Mucosa of gallbladder (tissue), 1 donor: ENCODE results near the gene OTUD4. TPM values are rescaled to one million over a fixed set of nuclear protein-coding genes. Genes with fewer than 3 reads are reported as not detected.
"Not testable (repeated sequence)": the region's sequence is repeated elsewhere in the genome, so short reads cannot be mapped to it uniquely, and the experiment has no call there.

ENCODE experiments used
- DNase-seq: peaks from one replicate; pipeline ENCODE4 v3.0.0-alpha.2; 2020; ENCODE audit warnings: low spot score
- total RNA-seq: library from RNA; stranded (reverse); gene quantifications from one replicate; pipeline ENCODE4 v1.2.1, GENCODE V29; 2021
- donor health status: DM: no; HTN: no; CAD: no.

Gene OTUD4, protein sequence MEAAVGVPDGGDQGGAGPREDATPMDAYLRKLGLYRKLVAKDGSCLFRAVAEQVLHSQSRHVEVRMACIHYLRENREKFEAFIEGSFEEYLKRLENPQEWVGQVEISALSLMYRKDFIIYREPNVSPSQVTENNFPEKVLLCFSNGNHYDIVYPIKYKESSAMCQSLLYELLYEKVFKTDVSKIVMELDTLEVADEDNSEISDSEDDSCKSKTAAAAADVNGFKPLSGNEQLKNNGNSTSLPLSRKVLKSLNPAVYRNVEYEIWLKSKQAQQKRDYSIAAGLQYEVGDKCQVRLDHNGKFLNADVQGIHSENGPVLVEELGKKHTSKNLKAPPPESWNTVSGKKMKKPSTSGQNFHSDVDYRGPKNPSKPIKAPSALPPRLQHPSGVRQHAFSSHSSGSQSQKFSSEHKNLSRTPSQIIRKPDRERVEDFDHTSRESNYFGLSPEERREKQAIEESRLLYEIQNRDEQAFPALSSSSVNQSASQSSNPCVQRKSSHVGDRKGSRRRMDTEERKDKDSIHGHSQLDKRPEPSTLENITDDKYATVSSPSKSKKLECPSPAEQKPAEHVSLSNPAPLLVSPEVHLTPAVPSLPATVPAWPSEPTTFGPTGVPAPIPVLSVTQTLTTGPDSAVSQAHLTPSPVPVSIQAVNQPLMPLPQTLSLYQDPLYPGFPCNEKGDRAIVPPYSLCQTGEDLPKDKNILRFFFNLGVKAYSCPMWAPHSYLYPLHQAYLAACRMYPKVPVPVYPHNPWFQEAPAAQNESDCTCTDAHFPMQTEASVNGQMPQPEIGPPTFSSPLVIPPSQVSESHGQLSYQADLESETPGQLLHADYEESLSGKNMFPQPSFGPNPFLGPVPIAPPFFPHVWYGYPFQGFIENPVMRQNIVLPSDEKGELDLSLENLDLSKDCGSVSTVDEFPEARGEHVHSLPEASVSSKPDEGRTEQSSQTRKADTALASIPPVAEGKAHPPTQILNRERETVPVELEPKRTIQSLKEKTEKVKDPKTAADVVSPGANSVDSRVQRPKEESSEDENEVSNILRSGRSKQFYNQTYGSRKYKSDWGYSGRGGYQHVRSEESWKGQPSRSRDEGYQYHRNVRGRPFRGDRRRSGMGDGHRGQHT
- total RNA-seq: 28.5 TPM

GRCh38 chr4:145180298-145181090 is at the start of gene OTUD4:
TSS of gene OTUD4 (minus strand) at chr4:145180589. CDS start at chr4:145179973, 616 bp downstream.
- DNase-seq: peak; percentile 96

GRCh38 chr4:145223228-145223627 is 42.8 kb upstream of the OTUD4 start:
- not testable (repeated sequence) for DNase-seq

GRCh38 chr4:145221529-145221928 is 41.1 kb upstream of the OTUD4 start:
- DNase-seq: not testable (repeated sequence)

DNA sequence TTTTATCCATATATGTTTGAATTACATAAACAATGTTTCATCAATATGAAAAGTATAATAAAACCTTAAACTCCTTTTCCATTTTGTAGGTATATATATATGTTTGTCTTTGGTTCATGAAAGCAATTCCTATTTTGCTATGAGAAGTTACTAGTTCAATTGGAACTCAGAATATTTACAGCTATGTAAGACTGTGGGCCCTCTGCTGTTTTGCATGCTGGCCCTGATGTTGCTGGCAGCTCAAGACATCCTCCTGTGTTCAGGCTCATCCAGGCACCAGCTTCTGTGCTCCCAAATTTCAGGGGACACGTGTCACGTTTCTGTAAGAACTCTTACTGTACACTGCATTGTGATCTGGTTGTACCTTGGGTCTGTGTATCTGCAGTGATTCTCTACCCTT is 38.7 kb upstream of the OTUD4 start:
- no peak for DNase-seq

- no peak for DNase-seq
Measured at GRCh38 chr4:145218251-145218650, 37.9 kb upstream of the OTUD4 start.

GRCh38 chr4:145217349-145217748 is 37.0 kb upstream of the OTUD4 start:
- DNase-seq: no peak

DNA sequence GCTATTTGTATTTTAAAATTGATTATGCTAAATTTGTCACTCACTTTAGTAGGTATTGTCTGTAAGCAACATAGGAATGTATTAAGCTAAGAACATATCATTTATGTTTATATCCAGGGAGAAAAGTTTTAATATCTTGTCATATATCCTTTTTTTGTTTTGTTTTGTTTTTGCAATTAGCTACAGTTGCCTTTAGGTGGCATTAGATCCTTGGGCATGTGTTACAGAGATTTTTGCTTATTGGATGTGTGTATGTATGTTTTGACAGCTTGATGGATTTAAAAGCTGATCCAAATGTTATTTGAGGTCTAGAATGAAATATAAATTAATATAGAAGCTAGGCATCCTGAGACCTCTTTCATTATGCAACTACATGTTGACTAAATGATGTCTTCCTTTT is 36.1 kb upstream of the OTUD4 start:
- DNase-seq: no peak

- DNase-seq: no peak
Measured at GRCh38 chr4:145213245-145213644, 32.9 kb upstream of the OTUD4 start.

DNA sequence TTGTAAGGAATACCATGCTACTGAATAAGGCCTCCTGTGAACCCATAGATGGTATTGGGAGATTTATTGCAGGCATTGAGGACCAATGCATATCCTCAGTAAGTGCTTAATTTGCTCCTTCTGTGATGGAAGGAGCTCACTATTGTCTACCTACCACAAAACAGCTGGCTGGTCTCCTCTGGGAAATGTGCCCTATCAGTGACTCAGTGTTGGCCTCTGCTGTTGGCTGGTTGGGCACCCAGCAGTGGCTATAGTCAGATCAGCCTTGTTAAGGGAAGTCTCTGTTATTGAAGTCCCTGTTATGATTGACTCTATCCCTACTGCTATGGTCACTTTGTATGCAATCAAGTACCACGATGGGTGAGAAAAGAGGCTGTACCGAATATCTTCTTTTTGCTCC is 27.5 kb upstream of the OTUD4 start:
- DNase-seq: no peak

- DNase-seq: no peak
Measured at GRCh38 chr4:145203410-145203809, 23.0 kb upstream of the OTUD4 start.

DNA sequence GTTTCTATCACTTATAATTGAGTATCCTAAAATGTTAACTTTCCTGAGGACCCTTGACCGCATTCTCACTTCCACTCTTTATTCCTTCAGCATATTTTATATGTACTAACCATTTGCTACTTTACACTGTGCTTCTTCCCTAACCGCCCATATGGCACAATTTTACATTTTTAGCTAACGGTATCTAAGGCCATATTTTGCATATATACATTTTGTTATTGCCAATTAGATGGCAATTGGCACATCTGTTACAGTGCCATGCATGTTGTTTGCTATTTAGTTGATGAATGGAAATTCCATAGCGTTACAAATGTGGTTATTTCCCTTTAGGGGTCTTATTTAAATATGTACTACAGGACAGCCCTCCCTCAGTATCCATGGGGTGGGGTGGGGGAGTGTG is 20.0 kb upstream of the OTUD4 start:
- no peak for DNase-seq

GRCh38 chr4:145199051-145199716 is 18.8 kb upstream of the OTUD4 start:
- no peak for DNase-seq

GRCh38 chr4:145196747-145197146 is 16.4 kb upstream of the OTUD4 start:
- no peak for DNase-seq

DNA sequence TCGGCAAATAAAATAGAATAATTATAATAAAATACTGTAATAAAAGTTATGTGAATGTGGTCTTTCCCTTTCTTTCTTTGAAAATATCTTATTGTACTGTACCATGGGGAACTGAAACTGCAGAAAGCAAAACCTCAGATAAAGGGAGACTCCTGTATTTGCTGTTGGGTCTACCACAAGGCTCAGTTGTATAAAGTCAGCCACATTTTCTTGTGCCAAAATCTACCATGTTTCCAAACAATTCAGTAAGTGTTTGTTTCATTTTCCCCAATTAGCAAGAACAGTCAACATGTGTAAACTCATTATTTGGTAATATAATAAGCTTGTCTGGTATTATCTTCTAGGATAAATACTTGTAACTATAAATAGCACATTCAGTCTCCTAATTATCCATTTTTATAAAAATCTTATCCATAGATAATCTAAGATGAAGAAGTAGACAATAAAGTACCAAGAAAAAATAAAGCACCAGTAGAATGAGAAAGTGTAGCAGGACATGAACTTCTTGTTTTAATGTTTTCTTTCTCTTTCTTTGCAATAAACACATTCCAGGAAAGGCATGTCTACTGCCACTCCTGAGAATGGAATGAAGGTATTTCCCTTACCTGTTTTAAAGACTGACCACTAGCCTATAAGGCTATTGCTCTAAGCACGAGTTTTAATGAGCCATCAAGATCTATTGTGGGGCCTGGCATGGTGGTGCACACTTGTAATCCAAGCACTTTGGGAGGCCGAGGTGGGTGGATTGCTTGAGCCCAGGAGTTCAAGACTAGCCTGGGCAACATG is 15.0 kb upstream of the OTUD4 start:
- DNase-seq: no peak

GRCh38 chr4:145189981-145190380 is 9.6 kb upstream of the OTUD4 start:
- DNase-seq: no peak

- DNase-seq: no peak
Measured at GRCh38 chr4:145186729-145187128, 6.3 kb upstream of the OTUD4 start.

DNA sequence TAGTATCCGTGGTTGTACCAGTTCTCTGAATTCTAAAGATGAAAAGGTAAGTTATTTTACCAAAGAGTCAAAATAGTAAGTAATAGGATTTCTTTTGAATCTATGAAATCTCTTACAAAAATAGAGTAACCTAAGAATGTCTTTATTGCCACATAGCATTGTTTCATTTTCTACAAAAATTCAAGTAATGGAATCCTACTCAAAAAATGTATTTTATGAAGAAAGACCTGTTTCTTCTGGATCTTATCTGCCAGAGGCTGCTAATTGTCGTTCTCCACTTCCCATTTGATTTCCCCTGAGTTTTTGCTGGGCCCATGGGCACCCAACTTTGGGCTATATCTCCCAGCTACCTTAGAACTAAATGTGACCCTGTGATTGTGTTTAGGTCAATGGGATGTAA is 3.2 kb upstream of the OTUD4 start:
- no peak for DNase-seq

GRCh38 chr4:145183023-145183422 is 2.6 kb upstream of the OTUD4 start:
- no peak for DNase-seq

- no peak for DNase-seq
Measured at GRCh38 chr4:145182222-145182621, 1.8 kb upstream of the OTUD4 start.

DNA sequence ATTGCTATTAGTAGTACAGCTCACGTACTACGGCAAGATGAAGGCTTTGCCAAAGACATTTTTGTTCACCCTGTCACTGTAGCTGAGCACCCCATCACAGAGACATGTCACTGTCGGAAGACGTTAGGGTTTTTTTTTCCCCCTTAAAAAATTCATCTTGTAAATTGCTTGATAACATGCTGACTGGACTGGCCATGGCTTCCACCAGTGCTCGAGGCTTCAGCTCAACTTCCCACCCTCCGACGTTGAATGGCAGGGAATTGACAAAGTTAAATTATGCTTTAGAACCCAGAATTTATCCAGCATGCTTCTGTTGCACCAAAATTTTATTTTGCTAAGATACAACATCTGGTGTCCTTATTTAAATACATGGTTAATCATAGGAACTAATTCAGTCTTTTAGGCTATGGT is 707 bp upstream of the OTUD4 start:
- DNase-seq: no peak
